ENCODE results near the gene RFNG. TPM values are rescaled to one million over a fixed set of nuclear protein-coding genes. Genes with fewer than 3 reads are reported as not detected.

Gene RFNG
- total RNA-seq, 1 donor from 2014 or later = 30.0 TPM

DNA sequence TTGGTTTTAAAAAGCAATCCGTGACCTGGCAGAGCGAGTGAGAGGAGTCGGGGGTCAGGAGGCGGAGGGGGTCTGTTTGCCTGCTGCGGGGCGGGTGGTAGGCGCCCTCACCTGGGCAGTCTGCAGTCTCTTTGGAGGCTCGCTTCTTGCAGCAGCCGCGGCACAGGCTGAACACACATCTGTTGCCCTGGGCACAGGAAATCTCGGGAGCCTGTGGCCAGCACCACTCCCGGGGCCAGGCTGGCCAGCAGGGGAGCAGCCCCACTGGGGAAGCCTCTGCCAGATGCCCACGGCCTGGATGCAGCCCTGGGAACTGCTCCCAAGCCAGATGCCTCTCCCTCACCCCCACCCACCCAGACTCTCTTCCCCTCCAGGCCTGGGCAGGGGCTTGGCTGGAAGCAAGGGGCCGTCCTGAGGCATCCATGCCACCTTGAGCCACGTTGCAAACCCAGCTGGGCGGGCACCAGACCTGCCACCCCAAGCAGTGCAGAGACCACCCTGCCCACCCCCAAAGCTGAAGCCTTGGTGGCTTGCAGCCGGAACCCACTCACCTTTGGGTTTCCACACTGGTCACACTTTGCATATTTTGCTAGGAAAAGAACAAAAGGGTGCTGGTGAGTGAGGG is 6.7 kb upstream of the RFNG start:
- DNase-seq (ENCODE audit: low spot score) = no peak

DNA sequence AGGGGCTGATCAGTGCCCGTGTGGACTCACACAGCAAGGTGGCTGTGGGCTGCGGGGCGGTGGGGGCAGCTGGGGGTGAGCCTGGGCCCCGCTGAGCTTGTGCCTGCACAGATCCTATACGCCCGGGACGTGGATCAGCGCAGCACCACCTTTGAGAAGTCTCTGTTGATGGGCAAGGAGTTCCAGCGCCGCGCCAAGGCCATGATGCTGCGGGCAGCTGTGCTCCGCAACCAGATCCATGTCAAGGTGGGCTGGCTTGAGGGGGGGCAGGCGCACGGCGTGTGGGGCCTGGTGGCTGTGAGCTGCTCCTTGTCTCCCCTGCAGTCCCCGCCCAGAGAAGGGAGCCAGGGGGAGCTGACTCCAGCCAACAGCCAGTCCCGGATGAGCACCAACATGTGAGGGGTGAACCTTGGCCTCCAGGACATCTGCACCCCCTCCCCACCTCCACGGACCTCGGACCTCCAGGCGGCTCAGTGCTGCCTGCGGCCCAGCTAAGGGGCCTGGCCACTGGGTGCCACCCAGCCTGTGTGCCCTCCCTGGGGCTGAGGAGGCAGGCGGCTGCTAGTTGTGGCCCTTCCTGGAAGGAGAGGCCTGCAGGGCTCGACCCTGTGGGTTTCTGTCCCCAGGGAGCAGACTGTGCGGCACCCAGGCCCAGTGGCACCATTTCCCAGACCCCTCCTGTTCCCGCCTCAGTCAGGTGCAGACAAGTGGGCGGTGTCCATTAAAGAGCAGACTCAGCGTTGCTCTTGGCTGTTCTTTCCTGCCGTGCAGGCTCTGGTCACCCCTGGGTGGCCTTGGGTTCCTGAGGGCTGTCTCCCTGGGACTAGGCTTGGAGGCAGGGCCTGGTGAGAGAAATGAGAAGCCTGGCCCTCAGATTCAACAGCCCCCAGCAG is 5.4 kb upstream of the RFNG start:
- no peak for DNase-seq (ENCODE audit: low spot score)

GRCh38 chr17:82055965-82056728 is 4.5 kb upstream of the RFNG start:
- DNase-seq (ENCODE audit: low spot score) = no peak

- no peak for DNase-seq (ENCODE audit: low spot score)
Measured at GRCh38 chr17:82055023-82055964, 3.7 kb upstream of the RFNG start.

- DNase-seq (ENCODE audit: low spot score) = no peak
Measured at GRCh38 chr17:82054351-82055022, 2.9 kb upstream of the RFNG start.

DNA sequence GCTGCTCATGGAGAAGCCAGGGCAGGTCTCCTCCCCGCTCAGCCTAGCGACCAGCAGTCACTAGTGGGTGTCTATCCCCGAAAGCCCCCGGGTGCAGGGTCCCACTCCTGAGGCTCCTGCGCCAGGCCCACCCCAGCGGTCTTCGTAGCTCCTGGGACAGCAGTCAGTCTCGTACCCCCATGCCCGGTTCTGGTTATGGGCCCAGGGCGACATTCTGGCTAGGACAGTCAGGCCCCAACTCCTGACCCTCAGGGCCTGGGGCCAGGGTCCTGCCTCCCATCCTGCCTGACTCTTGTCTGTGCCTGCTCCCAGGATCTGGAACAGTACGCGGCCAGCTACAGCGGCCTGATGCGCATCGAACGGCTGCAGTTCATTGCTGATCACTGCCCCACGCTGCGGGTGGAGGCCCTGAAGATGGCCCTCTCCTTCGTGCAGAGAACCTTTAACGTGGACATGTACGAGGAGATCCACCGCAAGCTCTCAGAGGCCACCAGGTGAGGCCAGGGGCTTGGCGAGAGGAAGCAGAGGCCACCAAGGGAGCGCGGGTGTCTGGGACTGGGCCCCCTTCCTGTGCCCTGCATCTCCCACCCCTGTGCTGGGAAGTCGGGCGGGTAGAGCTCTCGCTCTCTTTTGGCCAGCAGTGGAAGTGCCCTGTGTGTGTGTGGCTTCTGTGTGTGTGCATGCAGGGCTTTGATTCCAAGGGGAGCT is 2.1 kb upstream of the RFNG start:
- DNase-seq (ENCODE audit: low spot score) = no peak

- no peak for DNase-seq (ENCODE audit: low spot score)
Measured at GRCh38 chr17:82053130-82053529, 1.5 kb upstream of the RFNG start.

DNA sequence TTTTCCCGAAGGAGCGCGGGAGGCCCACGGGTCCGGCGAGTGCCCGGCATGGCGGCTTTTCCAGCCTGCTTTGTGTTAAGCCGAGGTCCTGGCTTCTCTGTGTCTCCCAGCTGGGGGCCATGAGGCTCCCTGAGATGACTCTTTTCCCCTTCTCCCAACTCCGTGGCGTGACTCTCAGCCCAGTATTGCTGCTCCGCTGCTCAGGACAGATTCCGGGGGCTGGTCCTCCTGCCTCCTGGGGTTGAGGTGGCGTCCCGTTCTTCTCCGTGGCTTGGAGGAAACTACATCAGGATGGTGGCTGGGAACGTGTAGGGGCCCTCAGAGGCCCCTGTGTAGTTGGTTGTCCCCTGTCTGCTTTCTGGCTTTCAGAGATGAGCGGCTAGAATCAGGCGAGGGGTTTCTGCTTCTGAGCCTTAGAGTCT is 1.0 kb upstream of the RFNG start:
- no peak for DNase-seq (ENCODE audit: low spot score)

DNA sequence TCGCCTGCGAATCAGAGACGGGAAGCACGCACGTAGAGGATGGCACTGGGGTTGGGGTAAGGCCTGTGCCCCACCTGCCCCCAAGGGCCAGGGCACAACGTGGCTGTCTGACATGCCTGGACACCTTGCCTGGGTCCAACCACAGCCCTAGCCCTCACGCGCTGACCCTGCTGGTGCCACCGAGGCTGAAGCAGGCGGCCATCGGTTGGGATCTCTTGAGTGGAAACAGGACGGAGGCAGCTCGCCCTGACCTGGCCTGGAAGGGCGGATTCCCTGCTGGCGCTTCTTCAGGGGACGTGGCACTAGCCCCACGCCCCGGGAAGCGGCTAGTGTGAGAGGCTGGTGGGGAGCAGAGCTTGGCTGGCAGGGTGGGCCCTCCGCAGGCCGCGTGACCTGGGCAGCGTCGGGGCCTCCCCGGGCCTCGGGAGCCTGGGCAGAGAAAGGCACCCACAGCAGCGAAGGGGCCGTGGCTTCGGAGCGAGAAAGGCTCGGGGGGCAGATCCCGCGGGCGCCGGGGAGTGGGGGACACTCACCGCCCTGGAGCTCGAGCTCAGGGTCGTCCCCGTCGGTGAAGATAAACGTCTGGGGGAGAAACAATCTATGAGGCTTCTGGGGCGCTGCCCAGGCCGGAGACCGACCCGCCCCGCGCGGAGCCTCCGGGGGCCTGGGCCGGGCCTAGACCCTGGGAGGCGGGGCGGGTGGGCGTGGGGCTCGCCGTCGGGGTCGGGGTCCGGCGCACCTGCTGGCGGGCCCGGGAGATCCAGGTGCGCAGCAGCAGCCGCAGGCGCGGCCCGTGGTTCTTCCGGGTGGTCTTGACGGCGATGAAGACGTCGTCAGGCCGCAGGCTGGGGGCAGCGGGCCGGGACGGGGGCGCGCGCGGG is 610 bp downstream of the RFNG start:
- DNase-seq (ENCODE audit: low spot score) = no peak

DNA sequence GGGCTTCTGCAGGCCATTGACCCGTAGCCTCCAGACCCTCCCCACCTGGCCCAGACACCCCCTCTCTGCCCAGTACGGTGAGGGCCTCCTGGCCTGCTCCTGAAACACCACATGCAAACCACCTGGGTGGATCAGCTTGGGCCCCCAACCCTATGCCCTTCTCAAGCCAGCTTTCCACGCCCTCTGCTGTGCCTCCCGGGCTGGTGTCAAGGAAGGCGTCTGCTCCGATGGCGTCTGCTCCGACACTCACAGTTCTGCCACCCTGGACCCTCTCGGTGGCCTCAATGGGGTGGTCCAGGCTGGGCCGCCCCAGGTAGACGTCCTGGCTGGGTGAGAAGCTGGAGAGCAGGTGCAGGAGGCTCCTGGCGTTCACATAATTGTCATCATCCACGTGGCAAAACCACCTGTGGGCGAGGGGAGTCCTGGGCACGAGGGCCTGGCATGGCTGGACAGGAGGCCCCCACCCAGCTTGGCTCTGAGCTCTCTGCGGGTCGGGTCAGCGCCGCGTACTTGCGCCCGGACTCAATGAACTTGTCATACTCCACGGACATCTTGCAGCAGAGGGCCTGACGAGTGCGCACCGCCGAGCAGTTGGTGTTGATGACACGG is 1.4 kb downstream of the RFNG start:
- no peak for DNase-seq (ENCODE audit: low spot score)

DNA sequence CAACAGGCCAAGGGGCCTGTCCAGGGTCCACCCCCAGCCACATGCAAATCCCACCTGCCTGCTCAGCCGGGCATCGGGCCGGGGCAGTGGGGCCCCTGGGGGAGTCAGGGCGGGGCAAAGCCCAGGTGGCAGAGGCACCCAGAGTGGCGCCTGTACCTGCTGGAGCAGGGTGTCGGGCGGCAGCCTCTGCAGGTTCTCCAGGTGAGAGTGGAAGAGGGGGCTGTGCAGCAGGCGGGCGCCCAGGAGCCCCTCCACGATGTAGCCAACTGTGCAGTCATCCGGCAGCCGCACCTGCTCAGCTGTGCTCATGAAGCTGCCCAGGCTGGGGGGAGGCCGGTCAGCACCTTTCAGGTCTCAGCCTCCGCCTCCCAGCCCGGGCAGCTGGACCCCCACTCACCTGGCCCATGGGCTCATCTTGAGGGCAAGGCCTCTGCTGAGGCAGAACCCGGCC is 2.1 kb downstream of the RFNG start:
- no peak for DNase-seq (ENCODE audit: low spot score)

- no peak for DNase-seq (ENCODE audit: low spot score)
Measured at GRCh38 chr17:82049106-82049505, 2.5 kb downstream of the RFNG start.

DNA sequence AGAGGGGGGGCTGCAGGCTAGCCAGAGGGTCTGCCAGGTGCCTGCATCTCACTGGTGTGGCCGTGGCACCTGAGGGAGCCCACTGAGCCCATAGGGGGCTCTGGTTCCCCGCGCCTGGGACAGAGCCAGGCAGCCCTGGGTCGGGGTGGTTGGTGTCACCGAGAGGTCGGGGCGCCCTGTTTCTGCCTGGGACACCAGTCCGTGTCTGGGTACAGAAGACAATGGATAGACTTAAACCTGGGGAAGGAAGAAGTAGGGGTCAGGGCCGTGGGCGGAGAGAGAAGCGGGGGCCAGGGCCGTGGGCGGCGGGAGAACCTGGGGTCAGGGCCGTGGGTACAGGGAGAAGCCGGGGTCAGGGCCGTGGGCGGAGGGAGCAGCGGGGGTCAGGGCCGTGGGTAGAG is 3.0 kb downstream of the RFNG start:
- no peak for DNase-seq (ENCODE audit: low spot score)

DNA sequence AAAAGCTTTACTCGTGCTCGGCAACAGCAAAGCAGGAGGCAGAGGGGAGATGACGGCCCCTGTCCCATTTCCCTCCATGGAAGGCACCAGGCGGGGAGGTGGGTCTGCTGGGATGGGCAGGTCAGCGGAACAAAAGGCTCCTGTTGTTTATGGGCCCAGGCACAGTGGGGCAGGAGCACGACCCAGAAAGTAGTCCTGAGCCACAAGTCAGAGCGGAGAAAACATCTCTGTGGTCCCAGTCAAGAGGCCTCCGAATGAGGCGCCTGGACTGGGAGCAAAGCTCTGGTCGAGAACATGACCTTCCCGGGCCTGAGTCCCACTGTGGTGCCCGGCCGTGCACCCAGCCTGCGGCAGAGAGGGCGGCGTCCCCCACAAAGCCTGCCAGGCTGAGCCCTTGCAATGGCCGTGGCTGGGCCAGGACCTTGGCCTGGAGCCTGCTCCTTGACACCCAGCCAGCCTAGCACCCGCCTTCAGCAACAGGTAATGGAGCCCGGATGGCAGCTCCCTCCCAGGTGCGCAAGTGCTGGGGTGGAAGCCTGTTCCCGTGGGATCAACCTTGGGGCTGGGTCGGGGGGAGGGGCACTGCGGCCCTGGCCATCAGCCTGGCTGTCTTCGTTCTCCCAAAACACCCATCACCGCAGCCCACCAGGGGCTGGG is 3.6 kb downstream of the RFNG start:
- DNase-seq (ENCODE audit: low spot score) = no peak

- DNase-seq (ENCODE audit: low spot score) = no peak
Measured at GRCh38 chr17:82047379-82047778, 4.2 kb downstream of the RFNG start.

DNA sequence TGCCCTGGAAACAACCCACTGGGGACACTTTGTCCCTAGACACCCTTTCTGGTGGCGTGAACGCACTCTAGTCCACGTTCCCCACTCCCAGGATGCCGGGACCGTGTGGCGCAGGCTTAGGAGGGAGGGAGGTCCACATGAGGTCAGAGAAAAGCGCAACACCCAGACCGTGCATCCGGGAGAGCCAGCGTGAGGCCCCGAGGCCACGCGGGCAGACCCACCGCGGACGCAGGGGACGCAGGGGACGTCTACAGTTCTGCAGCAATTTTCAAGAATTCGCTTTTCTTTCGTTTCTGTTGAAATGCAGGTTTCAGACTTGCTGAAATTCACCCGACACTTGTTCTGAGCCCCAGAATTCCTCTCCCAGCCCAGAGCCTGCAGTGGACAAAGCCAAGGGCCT is 4.7 kb downstream of the RFNG start:
- DNase-seq (ENCODE audit: low spot score) = no peak

DNA sequence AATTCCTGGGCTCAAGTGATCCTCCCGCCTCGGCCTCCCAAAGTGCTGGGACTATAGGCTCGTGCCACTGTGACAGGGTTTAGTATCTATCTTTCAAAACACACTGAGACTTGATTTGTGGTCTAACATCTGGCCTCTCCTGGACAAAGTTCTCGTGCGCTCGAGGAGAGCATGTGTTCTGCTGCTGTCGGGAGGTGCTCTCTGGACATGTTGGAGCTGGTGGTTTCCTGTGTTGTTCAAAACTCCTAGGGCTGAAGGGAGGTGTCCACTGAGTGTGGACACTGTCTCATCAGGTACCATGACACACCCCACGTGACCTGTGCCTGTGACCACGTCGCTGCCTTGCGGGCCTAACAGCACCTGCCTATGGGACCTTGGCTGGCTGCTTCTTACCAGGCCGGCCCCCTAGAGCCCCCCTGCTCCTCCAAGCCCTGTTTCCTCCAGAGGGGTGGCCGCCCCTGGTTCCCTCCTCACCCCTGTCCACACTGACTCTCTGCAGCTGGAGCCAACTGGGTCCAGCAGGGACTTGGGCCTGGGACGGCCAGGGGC is 5.6 kb downstream of the RFNG start:
- DNase-seq (ENCODE audit: low spot score) = no peak

DNA sequence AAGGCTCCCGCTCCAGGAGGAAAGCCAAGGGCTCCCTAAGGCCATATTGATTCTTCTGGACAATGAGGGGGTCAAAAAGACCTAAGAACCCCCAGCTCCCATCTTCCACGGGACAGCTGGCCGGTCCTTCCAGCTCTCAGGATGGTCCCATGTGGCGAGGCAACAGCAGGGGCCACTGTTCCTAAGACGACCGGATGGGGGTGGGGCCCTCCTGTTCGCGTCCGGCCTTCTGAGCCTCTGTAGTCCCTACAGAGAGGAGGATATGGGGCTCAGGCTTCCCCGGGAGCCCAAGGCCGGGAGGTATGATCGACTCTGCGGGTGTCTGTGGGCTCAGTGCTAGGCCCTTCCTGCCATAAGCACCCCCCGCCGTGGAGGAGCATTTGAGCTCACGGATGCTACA is 8.1 kb downstream of the RFNG start:
- DNase-seq (ENCODE audit: low spot score) = no peak

Data from ureter (tissue), 1 donor.